KG1 (cell line): ENCODE results near the gene CD2BP2.
A peak's percentile ranks its signal among the peaks of the same experiment; 100 is the strongest.

ENCODE experiments used
- DNase-seq: peaks from one replicate; lab custom pipeline; 2025; lab: John Stamatoyannopoulos, UW

Gene CD2BP2

GRCh38 chr16:30378236-30379157, 23.4 kb upstream of the CD2BP2 start:
- DNase-seq = peak; percentile 91

DNA sequence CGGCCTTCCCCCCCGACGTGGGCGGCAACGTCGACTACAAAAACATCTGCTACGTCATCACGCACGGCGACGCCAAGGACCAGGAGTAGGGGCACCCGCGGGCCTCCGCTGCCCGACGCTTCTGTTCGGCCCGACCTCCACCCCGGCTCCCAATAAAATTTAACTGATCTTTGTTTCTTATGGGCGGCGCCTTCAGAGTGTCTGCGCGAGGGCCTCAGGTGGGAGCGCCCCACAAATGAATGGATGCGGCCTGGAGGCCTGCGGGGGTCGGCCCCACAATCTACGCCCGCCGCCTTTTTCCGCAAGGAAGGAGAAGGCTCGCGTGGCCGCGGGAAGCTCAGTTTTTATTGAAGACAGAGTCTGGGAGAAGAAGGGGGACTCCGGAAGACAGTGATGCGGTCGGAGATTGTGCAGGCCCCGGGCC, 22.7 kb upstream of the CD2BP2 start:
- DNase-seq = peak; percentile 83

GRCh38 chr16:30377050-30377811, 22.1 kb upstream of the CD2BP2 start:
- no peak for DNase-seq

- DNase-seq = no peak
Observed at GRCh38 chr16:30376461-30376902, 21.4 kb upstream of the CD2BP2 start.

DNA sequence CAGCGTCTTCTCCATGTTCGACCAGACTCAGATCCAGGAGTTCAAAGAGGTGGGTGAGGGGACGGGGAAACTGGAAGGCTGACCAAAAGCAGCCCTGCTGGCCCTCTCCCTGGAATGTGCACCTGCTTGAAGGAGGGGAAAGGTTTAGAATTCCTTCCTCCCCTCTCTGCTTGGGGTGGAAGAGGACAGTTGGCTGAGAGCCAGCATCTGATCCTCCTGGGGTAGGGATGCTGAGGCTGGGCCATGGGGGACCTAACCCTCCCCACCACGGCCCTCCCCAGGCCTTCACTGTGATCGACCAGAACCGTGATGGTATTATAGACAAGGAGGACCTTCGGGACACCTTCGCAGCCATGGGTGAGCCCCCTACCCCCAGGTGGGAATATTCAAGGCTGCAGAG, 20.8 kb upstream of the CD2BP2 start:
- no peak for DNase-seq

- DNase-seq = no peak
Observed at GRCh38 chr16:30374538-30374937, 19.4 kb upstream of the CD2BP2 start, which contains the start of gene MYL11. Gene MYL11, plus strand, starts transcription at chr16:30374802. Its CDS starts 56 bp downstream, at chr16:30374858.

DNA sequence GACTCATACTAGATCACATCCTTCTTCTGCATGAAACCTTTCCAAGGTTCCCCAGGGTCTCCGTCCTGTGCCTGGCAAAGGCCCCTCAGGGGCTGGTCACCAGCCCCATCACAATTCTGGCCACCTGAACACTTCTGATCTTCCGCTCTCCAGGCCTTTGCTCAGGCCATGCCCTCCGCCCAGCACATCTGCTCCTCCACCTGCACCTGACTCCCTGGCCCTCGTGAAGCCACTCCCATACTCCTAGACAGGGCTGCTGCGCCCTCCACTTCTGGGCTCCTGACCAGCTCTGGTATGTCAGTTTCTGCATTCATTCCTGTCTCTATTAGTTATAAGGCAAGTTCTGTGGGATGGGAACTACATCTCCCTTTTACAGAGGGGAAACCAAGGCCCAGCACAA, 17.6 kb upstream of the CD2BP2 start:
- no peak for DNase-seq

DNA sequence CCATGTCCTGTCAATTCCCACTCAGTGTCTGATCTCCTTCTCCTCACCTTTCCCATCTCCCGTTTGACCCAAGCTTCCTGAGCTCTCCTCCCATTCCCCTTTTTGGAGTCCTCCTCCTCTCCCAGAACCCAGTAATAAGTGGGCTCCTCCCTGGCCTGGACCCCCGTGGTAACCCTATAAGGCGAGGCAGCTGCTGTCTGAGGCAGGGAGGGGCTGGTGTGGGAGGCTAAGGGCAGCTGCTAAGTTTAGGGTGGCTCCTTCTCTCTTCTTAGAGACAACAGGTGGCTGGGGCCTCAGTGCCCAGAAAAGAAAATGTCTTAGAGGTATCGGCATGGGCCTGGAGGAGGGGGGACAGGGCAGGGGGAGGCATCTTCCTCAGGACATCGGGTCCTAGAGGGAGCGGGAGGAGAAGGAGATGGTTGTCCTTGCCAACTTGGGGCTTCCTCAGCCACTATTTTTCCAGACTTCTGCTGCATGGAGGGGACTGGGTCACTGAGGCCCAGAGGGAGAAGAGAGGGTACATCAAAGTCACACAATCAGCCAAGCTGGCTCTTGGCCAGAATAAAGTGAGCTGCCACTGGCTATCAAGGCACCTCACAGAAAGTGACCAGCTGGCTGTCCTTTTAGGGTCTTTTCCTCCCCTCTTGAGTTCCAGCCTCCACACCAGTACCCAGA, 17.1 kb upstream of the CD2BP2 start:
- no peak for DNase-seq

DNA sequence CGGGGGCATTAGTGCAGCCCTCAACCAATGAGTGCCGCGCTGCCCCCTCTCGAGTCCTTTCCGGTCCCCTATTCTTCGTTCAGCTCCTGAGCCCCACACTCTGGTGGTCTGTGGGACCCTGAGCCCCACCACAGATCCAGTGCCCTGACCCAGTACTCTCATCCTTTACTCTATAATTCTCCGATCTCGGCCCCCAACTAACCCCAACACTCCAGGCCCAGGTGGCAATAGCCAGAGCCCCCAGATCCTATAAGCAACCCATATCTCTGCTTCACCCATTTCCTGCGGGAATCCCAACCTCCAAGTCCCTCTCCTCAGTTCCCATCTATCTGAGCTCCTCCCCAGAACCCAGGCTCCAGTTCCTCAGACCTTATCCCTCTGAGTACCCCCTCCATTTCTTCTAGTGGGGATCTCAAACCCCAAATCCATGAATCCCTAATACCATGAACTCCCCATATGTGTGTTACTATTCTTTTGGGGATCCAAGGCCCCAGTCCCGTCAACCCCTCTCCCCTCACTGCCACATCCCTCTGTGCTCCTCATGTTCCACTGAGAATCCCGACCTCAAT, 16.2 kb upstream of the CD2BP2 start:
- no peak for DNase-seq

DNA sequence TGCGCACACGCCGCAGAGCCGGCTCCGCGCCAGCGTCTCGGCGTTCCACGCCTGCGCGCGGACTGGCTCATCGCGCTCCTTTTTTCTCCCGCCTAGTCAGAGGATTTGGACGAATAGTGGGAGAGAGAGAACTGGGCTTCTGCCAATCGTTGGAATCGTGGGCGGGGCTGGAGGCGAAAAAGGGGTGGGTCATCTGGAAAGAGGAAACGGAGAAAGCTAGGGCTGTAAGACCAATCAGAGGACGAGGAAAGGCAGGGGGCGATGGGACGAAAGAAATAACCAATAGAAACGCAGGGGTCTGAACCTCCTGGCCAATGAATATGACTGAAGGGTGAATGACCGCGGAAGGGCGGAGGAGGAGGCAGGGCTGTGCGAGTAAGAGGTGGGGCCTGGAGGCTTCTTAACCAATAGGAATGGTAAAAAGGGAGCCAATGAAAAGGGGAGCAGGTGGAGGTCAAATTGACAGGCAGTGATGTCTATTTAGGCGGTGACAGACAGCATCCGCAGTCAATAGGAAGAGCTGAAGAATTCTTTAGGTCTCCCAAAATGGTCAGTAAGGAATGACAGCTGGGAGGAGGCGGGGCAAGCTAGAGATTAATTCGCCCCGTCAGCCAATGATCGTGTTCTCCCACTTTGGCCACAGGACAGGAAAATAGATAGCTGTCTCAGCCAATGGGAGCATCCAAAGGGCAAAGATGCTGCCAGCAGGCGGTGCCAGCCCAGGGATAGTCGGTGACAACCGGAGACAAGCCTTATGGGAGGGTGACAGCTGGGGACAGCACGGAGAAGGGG, 15.5 kb upstream of the CD2BP2 start, which contains the start of gene TBC1D10B:
TSS of gene TBC1D10B (minus strand) at position 39 of the 792 bp plus-strand sequence. CDS start 311 bp downstream, outside the sequence.
- peak; percentile 100 for DNase-seq

DNA sequence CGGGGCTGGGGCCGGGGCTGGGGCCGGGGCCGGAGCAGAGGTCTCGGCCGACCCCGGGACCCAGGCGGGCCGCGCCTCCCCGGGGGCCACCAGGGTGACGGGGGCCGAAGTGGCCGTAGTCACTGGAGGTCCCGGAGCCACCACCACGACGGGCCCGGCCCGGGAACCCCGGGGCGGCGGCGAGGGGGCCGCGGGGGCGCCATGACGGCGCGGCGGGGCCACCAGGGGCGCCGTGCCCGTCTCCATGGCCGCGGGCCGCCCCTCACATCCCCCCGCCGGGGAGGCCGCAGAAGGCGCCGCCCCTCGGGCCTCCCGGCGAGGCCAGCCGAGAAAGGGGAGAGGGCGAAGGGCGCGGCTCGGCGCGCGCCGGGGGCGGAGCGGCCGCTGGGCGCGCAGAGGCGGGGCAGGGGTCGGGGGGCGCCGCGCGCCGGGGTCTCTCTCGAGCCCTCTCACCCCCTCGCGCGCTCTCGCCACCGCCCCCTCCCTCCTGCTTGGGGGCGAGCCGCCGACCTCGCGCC, 14.9 kb upstream of the CD2BP2 start:
- no peak for DNase-seq

GRCh38 chr16:30369091-30369937, 14.2 kb upstream of the CD2BP2 start:
- DNase-seq = no peak

- no peak for DNase-seq
Observed at GRCh38 chr16:30368792-30369090, 13.6 kb upstream of the CD2BP2 start.

GRCh38 chr16:30368122-30368791, 13.1 kb upstream of the CD2BP2 start:
- DNase-seq = no peak

DNA sequence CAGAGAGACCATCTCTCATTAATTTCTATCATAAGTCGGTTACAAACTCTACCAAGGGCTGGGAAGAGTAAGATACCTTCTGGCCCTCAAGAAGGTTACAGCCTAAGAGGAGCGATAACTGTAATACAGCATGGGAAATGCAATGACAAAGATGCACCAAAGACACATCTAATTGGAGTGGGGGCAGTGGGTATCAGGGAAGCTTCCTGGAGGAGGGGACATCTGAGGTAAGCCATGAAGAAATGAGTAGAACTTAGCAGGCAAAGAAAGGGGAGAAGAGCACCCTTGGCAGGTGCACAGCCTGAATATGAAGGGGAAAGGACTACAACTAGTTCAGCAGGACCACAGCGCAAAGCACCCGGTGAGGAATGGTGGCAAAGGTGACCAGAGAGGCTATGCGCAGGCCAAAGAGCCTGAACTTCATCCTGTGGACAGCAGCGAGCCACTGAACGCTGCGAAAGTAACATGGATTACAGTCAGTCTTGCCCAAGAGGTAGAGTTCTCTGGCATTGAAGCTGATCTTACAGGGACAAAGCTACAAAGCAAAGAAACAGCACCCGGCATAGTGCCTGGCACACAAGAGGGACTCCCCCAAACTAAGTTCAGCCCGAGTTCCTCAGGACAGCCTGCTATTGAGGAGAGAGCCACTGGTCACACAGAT, 12.4 kb upstream of the CD2BP2 start:
- no peak for DNase-seq

DNA sequence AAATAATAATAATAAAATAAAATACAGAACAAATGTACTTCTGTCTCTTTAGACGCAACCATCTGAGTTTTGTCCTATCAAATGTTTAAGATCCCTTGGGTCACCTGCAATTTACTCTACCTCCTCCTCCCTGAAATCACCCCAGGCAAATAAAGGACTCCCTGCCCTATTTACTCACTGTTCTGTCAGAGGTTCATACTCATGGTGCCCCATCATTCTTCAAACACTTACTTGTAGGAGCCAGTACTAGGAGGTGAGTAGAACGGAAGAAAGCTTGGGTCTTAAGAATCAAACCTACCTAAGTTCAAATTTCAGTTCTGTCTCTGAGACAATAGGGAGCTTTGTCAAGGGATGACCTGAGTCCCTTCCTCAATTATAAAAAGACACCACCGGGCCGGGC, 11.4 kb upstream of the CD2BP2 start:
- no peak for DNase-seq

- no peak for DNase-seq
Observed at GRCh38 chr16:30365200-30365599, 10.1 kb upstream of the CD2BP2 start.

DNA sequence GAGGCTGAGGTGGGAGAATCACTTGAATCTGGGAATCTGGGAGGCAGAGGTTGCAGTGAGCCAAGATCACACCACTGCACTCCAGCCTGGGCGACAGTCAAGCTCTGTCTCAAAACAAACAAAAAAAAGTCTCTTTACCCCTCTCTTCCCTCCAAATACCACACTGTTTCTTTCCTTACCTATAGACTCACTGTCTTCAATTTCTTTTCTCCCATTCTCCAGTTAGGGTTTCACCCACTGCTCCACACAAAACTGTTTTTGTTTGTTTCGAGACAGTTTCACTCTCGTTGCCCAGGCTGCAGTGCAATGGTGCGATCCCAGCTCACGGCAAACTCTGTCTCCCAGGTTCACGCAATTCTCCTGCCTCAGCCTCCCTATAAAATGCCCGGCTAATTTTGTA, 6.1 kb upstream of the CD2BP2 start:
- DNase-seq = no peak

- no peak for DNase-seq
Observed at GRCh38 chr16:30359871-30360170, 4.7 kb upstream of the CD2BP2 start.
